ENCODE results near the gene DSCAM. TPM values are rescaled to one million over a fixed set of nuclear protein-coding genes. Genes with fewer than 3 reads are reported as not detected.
A peak's percentile ranks its signal among the peaks of the same experiment; 100 is the strongest.
"Not testable (repeated sequence)": the region's sequence is repeated elsewhere in the genome, so short reads cannot be mapped to it uniquely, and the experiment has no call there.

DSCAM gene, protein sequence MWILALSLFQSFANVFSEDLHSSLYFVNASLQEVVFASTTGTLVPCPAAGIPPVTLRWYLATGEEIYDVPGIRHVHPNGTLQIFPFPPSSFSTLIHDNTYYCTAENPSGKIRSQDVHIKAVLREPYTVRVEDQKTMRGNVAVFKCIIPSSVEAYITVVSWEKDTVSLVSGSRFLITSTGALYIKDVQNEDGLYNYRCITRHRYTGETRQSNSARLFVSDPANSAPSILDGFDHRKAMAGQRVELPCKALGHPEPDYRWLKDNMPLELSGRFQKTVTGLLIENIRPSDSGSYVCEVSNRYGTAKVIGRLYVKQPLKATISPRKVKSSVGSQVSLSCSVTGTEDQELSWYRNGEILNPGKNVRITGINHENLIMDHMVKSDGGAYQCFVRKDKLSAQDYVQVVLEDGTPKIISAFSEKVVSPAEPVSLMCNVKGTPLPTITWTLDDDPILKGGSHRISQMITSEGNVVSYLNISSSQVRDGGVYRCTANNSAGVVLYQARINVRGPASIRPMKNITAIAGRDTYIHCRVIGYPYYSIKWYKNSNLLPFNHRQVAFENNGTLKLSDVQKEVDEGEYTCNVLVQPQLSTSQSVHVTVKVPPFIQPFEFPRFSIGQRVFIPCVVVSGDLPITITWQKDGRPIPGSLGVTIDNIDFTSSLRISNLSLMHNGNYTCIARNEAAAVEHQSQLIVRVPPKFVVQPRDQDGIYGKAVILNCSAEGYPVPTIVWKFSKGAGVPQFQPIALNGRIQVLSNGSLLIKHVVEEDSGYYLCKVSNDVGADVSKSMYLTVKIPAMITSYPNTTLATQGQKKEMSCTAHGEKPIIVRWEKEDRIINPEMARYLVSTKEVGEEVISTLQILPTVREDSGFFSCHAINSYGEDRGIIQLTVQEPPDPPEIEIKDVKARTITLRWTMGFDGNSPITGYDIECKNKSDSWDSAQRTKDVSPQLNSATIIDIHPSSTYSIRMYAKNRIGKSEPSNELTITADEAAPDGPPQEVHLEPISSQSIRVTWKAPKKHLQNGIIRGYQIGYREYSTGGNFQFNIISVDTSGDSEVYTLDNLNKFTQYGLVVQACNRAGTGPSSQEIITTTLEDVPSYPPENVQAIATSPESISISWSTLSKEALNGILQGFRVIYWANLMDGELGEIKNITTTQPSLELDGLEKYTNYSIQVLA (N-terminal part only)
- not detected for total RNA-seq

DNA sequence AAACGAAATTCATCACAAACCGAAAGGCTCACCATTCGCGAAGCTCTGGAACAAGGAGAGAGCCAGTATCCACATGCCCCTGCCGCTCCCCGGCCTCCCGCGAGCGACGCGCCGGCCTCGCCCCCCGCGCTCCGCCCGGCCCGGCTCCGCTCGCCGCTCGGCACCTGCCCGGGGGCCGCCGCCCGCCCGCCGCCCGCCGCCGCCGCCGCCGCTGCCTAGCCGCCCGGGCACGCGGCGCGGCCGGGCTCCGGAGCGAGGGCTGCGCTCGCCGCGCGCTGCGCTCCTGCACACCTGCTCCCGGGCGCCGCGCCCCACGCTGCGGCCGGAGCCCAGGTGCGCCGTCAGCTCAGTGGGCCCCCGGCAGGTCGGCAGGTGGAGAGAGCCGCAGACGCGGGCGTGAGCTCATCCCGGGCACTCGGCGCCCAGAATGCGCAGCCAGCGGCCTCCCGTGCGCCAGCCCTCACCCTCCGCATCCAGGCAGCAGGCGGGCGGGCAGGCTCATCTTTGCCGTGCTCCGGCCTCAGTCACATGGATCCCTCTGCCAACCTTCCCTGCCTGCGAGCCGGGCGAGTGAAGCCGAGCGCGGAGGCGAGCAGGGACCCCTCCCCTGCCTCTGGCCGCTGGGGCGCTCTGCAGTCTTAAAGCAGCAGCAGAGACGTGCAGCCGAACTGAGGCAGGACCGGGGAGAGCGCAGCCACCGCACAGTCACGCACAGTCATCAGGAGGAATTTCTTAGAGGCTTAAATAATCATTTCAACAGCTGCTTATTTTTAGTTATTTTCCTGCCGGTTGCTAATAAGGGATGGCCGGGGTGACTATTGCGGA lies at the start of gene DSCAM:
TSS of gene DSCAM (minus strand) at position 572 of the 825 bp plus-strand sequence. CDS start at position 75, 497 bp downstream.
- no peak for DNase-seq (ENCODE audit: low spot score)

DNA sequence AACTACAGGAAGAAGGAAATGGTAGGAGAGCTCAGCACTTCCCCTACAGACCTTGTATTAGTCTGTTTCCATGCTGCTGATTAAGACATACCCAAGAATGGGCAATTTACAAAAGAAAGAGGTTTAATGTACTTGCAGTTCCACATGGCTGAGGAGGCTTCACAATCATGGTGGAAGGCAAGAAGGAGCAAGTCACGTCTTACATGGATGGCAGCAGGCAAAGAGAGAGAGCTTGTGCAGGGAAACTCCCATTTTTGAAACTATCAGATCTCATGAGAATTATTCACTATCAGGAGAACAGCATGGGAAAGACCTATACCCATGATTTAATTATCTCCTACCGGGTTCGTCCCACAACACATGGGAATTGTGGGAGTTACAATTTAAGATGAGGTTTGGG lies 48.7 kb upstream of the DSCAM start:
- DNase-seq (ENCODE audit: low spot score) = not testable (repeated sequence)

DNA sequence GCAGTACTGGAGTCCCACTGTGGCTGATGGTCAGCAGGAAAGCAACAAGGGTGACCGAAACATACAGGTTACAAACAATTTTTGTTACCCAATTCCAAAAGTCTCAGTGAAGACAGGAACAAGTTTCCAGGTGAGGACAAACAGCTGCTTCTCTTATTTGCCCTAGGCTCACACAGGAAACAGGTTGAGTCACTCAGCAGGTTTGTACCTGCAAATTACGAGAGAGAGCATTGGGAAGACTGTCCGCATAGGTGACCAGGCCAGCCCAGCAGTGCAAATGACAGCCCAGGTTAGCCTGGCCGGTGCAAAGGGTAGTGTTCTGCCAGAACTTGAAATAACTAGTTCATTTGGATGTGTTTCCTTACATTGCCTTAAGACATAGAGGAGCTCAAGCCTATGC lies 40.0 kb upstream of the DSCAM start:
- peak; percentile 49 for DNase-seq (ENCODE audit: low spot score)

DNA sequence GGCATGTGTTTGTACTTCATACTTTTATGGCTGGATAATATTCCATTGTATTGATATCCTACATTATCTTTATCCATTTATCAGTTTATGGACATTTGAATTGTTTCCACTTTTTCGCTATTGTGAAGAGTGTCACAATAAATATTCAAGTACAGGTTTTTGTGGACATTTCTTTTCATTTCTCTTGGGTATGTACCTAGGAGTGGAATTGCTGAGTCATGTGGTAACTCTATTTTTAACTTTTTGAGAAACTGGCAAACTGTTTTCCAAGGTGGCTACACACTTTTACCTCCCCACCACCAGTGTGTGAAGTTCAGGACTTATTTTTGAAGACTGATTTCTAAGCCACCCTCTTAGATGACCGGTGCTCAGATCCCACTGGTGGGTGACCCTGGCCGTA lies 39.0 kb upstream of the DSCAM start:
- DNase-seq (ENCODE audit: low spot score) = no peak

DNA sequence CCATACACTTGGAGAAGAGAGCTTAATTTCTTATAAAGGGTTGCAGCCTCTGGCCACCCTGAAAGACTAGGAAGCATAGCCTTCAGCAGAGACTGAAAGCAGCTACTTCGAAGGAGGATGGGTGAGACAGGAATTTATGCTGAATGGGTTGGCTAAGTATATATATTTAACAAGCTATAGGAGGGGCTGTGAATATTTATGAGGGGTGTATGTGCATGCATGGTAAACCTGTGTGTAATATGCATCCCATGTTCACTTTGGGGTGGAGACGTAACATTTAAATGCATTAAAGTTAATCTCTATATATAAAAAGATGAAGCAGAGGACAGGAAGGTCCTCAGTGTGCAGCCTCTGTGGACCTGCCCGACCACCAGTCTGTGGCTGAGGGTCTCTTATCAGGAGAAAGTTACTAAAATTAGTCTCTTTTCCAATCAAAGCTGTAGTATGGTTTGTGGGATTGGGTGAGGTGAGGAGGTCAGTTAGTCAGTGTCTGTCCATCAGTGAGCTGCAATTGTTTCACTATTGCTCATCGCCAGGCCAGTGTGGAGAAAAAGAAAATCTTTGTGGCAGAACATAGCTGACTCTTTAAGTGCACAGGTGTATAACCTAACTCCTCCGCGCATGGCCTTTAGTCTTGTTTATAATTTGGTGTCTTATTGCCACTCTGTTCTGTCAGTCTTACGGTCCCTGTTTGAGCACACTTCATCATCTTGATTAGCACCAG lies 35.4 kb upstream of the DSCAM start:
- no peak for DNase-seq (ENCODE audit: low spot score)

DNA sequence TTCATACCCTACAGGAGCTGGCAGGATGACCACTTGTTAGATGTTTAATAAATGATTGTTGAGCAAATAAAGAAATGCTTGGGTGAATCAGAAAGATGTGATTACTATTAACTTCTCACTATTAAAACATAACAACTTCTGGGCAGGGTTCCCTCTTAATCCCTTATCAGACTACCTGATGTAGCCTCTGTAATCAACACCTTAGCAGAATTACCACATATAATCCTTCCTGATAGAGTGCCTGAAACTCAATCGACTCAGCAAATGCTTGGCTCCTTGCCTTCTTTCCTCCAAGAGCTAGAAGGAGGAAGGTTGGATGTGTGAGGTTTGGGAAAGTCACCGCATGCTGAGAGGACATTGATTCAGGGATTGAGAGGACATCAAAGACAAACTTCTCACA lies 34.8 kb upstream of the DSCAM start:
- DNase-seq (ENCODE audit: low spot score) = no peak

DNA sequence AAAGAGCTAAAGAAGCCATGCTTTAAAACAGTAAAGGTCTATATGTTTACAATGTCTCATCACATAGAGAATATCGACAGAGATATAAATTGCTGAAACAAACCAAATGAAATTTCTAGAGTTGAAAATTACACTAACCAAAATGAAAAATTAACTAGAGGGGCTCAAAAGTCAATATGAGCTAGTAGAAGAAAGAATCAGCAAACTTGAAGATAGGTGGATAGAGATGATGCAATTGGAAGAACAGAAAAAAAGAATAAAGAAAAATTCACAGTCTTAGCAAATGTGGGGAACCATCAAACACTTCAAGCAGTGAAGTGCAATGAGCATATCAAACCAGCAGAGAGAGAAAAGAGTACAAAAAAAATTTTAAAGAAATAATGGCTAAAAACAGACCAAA lies 24.1 kb upstream of the DSCAM start:
- no peak for DNase-seq (ENCODE audit: low spot score)

DNA sequence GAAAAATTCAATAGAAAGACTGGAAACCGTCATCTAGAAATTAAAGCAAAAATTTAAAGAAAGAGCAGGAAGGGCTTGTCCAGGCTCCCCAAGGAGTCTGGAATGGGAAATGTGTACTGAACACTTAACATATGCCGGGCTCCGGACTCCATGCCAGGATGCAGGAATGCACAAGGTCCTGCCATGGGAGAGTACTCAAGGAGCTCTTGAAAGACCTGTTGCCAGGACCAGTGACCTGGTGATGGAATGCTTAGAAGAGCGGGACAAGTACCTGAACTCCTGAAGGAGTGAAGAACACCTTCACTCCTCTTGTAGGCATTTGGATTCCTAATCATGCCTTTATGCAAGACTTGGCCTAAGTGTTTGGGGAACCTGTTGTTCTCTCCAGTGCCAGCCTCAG lies 16.9 kb upstream of the DSCAM start:
- no peak for DNase-seq (ENCODE audit: low spot score)

DNA sequence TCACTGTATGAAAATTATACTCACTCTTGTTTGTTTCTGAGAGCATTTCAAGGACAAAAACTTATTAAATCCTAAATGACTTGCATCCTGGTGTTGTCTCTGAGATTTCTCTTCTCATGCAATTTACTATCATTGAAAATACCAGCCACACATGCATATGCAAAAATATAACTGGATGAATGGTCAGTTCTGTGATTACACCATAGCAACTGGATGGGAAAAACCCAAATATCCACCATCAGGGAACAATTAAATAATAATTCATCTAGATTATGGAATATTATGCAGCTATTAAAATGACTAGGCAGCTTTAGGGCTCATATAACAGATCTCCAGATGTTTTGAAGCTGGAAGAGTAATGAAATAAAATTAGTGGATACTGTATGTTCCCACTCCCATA lies 11.6 kb upstream of the DSCAM start:
- no peak for DNase-seq (ENCODE audit: low spot score)

DNA sequence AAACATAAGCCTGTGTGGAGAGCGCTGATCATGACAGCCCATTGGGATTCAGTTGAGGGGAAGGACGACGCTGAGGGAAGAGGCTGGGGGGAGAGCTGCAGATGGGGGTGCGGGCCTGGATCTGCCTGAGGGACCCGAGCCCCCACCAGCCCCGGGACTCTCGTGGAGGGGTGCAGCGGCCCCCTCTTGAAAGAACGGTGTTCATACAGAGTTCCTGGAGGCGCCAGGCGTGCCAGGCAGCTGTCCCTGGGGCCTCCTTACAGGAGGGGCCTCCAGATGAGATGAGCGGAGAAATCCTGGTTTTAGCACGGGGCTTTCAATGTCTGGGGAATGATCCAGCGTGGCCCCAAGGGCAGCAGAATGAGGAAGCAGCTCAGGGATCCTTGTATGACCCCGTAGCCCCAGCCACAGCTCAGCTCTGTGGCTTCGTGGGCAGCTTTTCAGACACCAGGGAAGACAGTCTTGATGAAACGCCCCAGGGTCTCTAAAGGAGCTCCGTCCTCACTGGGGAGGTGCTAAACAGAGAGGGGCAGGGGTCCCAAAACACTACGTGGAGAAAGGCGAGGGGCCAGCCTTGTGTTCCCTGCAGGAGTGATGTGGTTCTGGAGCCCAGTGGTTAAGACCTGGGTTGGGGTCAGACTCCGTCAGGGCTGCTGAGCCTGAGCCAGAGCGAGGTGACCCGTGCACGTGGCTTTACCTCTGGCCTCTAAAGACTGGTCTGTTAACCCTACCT lies 7.2 kb upstream of the DSCAM start:
- DNase-seq (ENCODE audit: low spot score) = no peak

DNA sequence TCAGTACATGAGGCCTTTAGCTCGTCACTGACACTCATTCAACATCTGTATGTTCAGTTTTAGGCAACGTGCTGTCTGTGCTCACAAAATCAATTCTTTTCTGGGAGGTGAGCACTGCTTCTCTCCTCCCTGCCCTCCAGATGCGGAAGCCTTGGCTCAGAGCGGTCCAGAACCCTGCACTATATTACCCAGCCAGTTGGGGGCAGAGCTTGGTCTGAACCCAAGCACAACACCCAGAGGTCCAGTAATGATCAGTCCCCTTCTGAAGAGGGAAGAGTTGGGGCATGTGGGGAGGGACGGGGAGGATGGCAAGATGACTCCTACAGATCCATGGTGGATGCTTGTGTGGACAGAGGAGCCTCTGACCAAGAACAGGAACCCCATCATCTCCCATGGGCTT lies 5.6 kb upstream of the DSCAM start:
- DNase-seq (ENCODE audit: low spot score) = no peak

DNA sequence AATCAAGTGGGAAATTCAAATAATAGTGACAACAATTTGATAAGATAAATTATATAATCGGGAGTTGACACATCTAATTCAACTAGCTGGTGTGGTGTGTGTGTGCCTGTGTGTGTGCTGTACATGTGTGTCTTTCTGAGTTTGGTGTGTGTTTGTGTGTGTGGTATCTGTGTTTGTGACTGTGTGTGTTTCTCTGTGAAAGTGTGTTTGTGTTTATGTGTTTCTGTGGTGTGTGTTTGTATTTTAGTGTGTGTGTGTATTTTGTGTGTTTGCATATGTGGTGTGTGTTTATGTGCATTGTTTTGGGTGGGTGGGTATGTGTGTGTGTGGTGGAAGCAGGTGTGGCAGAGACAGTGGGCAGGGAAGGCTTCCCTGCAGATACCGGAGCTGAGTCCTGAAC lies 4.8 kb upstream of the DSCAM start:
- DNase-seq (ENCODE audit: low spot score) = no peak

DNA sequence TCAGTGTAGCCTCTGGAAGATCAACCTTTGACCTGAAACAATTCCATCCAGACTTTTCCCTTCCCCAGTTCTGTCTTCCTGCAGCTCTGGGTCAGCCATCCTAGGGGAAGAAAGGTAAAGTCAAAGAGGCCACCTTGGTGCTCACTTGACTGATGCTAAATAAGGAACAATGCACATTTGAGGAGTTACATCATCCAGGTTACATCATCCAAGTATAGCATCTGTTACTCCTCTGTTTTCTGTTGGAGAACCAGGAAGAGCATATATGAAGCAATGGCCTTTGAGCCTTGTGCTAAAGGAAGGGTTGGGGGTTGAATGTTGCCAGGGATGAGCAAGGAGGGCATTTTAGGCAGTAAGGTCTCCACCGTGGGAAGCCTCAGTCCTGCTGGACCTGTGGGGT lies 3.1 kb upstream of the DSCAM start:
- DNase-seq (ENCODE audit: low spot score) = no peak

DNA sequence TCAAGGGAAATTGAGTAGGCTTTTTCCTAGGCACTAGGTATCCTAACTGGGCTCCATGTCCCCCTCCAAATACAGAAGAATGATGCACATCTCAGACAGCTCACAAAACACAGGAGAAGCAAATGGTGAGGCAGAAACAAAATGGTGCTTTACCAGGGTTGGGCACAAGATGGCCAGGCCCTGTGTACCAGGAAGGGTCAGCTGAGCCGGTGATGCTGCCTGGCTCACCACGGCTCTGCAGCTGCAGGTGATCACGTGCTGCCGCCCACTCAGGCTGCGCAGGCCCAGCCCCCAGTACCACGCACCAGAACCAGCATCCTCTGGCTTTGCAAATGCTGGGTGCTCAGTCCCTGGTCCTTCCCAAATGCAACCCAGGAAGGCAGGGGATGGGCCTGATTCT lies 993 bp upstream of the DSCAM start:
- DNase-seq (ENCODE audit: low spot score) = no peak

DNA sequence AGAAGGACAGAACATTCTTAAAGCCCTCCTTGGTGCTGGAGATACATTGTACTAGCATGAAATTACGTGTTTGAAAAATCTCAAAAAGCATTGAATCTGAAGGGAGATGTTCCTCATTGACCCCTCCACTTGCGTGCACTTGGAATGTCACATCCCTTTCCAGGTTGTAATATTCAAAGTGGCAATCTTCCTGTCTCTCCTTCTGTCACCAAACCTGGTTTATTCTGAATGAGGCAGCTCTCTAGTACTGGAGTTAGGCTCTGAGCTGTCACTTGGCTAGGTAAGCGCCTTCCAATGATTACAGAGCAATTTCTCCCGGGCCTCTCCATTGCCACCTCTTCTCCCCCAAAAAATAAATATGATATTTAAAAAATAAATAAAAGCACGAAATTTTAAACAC lies 855 bp downstream of the DSCAM start:
- DNase-seq (ENCODE audit: low spot score) = no peak

DNA sequence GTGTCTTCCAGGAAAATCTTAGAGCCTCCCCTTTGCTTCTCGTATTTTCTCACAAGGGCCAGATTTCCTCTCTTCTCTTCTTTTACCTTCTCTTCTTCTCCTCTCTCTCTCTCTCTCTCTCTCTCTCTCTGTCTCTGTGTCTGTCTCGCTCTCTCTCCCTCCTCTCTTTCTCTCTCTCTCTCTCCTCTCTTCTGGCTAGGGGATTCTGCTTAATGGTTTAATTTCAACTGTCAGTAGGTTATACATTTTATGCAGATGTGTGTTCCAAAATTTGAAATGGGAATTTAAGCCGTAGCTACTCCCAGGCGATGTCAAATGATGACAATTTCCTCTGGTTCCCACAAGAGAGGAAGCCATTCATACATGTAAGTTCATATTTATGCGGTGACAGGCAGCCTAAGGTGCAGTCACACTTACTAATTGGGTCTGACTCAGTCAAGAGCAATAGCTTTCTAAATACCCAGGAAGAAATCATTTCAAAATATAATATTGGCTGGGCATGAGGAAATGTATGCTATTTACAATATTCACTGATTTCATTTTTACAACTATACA lies 1.4 kb downstream of the DSCAM start:
- no peak for DNase-seq (ENCODE audit: low spot score)

DNA sequence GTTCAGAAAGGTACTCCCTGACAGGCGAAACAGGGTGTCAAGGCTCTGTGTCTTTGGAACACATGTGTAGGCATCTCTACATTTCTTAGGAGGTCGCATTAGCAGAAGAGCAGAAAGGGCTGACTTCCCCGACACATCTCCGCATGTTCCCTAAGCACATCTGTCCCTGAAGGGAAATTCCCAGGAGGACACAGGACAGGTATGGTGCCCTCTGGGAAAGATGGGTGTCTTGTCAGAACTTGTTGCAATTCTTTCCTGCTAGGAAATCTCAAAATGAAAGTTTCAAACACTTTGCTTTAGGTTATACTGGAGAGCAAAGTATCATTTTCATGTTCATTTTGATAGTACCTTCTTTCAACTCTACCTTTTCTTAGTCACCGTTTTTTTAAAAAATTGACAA lies 2.0 kb downstream of the DSCAM start:
- DNase-seq (ENCODE audit: low spot score) = no peak

DNA sequence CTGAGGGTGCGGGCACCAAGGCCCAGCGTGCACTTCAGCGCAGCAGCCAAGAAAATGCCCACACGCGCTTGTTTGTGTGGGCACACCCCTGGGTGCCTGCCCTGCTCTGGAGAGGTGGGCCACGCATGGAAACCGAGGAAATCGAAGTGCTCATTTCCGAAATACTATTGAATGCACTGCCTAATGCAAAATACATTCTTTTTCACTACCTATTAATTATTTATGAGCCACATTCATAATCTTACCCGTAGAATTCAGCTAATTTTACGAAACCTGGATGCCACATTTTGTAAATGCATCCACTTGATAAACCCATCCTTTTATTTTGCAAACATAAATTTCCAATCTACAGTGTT lies 4.8 kb downstream of the DSCAM start:
- no peak for DNase-seq (ENCODE audit: low spot score)

DNA sequence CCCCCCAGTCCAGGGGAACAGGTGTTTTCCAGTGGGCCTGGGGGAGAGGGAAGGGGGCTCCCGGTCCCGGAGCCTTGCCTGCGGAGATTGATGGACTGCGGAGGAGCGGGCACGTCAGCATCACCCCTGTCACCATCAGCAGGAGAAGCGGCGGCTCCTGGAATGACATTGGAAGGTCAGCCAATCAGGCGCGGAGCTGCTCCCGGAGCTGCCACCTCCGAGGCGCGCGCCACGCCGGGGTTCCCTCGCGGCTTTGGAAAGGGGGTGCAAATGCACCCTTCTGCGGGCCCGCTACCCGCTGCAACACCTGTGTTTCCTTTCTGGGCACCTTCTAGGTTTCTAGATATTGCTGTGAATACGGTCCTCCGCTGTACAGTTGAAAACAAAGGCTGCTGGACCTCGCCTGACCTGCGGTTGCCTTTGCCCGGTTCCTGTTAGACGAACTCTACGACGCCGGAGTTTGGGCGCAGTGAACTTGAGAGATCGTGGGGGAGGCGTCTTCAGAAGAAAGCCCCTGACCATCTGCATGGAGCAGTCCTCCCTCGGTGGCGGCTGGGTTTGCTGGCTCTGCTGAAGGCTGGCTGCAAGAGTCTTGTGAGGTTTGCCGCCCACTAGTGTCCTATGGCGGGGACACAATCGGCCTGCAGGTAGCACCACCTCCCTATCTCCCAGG lies 5.3 kb downstream of the DSCAM start:
- peak; percentile 50 for DNase-seq (ENCODE audit: low spot score)

Data from ureter (tissue), 1 donor.